Activated CD8-positive, alpha-beta memory T cell treated with anti-CD3 and anti-CD28 coated beads, Interleukin-2, amount 50 U/mL, for 4 hours (primary cell): ENCODE data around the gene KLC1.

Experiments
- DNase-seq: peaks from one replicate; pipeline ENCODE4 v3.0.0-alpha.2; 2020

Gene KLC1

GRCh38 chr14:103693515-103693914 lies 64.5 kb downstream of the KLC1 start:
- no peak for DNase-seq

- no peak for DNase-seq
Observed at GRCh38 chr14:103694572-103695026, 65.6 kb downstream of the KLC1 start.

GRCh38 chr14:103695296-103696069 lies 66.5 kb downstream of the KLC1 start:
- DNase-seq: no peak

GRCh38 chr14:103696070-103696402 lies 67.0 kb downstream of the KLC1 start:
- no peak for DNase-seq

- no peak for DNase-seq
Observed at GRCh38 chr14:103696466-103697071, 67.6 kb downstream of the KLC1 start.

- DNase-seq: no peak
Observed at GRCh38 chr14:103697206-103697602, 68.2 kb downstream of the KLC1 start.

GRCh38 chr14:103697603-103698379 lies 68.8 kb downstream of the KLC1 start:
- DNase-seq: no peak

GRCh38 chr14:103698380-103699260 lies 69.6 kb downstream of the KLC1 start:
- DNase-seq: no peak

- DNase-seq: no peak
Observed at GRCh38 chr14:103699261-103699661, 70.2 kb downstream of the KLC1 start.

GRCh38 chr14:103699901-103700752 lies 71.1 kb downstream of the KLC1 start:
- no peak for DNase-seq

GRCh38 chr14:103700753-103701490 lies 71.9 kb downstream of the KLC1 start:
- no peak for DNase-seq

GRCh38 chr14:103702095-103702494 lies 73.1 kb downstream of the KLC1 start:
- DNase-seq: no peak

GRCh38 chr14:103702497-103703432 lies 73.8 kb downstream of the KLC1 start:
- DNase-seq: no peak

- DNase-seq: no peak
Observed at GRCh38 chr14:103703433-103704385, 74.7 kb downstream of the KLC1 start.

- no peak for DNase-seq
Observed at GRCh38 chr14:103704708-103705107, 75.7 kb downstream of the KLC1 start.

GRCh38 chr14:103705118-103705503 lies 76.1 kb downstream of the KLC1 start:
- DNase-seq: no peak

- DNase-seq: no peak
Observed at GRCh38 chr14:103705504-103706284, 76.7 kb downstream of the KLC1 start.
